ENCODE measurements around the gene ATG9A.

Gene ATG9A

DNA sequence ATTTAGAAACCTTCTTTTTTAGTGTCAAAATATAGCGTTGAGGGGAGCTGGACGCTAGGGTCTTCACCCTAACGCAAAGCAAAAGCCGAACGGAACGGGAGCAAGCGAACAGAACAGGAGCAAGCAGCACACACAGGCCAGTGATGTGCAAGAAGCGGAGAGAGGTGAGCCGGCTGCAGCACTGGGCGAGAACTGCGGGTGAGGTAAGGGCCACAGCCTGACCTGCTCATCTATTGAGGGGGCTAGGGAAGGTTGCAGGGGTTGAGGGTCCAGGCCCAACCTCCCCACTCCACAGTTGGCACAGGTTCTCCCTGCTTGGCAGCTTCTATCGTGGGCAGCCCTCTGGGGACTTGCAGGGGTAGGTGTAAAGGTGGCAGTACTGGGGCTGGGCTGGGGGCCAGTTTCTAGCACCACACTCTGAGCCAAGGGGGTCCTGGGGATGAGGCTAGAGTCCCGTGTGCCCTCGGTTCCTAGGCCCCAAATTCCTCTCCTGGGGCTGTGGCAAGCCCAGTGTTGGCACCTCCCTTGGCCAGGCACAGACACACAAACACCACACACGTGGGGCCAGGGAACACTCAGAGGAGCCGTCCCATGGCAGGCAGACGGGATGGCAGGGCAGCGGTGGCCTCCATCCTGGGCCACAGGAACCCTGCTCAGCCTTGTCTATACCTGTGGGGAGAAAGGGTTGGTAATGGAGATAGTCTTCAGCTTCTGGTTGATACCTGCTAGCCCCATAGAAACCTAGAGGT, 9.5 kb downstream of the ATG9A start:
- DNase-seq = no peak

DNA sequence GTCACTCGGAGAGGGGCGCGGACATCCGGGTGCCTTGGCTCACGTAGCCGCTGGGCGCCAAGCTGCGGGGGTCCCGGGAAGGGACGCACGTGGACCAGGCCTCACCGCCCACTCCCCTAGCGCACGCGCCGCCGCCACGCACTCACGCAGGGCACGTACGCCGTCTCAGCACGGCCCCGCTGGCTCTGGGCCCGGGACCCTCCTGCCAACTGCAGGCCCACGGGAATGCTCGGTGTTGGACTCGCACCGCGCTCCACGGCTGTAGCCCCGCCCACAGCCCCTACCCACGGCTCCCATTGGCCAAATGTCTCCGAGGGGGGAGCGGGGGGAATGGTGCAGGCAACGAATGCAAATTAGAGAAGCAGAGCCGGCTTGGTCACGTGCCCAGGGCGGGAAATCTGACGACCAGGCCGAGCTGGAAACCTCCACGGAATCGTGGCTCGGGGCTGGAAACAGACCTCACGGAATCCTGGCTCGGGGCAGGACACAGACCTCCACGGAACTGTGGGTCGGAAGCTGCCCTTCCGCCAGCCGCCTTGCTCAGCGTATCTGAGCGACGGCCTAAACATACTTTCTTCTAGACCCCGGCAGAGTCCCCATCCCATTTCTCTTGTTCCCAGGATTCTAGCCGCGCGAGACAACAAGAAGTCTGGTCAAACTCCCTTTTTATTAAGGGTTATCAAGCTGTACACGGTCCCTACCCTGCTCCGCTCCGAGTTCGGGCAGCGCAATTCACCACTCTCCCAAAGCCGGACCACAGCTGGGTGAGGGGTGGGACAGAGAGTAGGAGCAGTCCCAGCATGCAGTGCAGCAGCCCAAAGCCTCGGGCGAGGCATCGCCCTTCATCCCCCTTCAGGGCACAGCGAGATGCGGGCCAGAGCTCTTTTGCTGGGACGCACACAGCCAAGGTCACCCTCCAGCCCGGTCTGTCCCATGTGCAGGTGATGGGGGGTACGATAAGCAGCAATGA, 10.4 kb downstream of the ATG9A start, which contains the start of gene ABCB6:
TSS of gene ABCB6 (minus strand) at position 227 of the 970 bp plus-strand sequence. CDS start 285 bp downstream, outside the sequence.
- peak; percentile 59 to 84 (median 75) for DNase-seq

DNA sequence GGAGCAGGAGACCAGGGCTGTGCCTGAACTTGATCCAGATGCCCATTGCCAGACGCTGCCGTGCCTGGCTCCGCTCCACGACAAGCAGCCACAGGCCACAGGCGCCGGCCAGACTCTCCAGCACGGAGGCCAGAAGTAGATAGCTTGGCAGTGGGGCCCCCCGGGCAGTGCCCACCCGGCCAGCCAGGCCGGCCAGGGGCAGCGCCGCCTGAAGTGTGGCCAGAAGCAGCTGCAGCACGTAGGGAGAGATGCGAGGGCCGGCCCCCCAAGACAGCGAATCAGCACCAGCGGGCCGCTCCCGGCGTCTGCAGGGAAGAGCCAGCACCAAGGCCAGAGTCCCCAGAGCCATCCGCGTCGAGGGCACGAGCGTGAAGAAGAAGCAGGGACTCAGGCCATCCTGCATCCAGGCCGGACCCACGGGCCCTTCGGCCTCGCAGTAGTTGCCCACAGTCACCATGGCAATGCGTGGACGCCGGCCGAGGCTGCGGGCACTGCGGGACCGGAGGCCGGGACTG, 11.2 kb downstream of the ATG9A start:
- DNase-seq = peak; percentile 46 to 76 (median 64)

DNA sequence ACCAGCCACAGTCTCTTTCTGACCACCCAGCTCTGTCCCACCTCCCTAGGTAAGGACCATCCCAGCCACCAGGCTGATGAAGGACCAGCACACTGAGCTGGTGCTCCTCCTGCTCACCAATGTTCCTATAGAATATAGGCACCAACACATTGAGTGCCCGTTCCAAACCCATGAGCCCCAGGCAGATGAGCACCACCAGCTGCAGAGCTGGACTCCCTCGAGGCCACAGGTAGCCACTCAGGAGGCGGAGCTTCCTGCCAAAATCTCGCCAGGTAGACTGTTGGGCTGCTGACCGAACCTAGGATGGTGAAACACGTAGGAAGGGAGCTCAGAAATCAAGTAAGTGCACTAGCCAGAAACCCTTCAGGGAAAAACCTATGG, 12.9 kb downstream of the ATG9A start:
- DNase-seq = no peak

DNA sequence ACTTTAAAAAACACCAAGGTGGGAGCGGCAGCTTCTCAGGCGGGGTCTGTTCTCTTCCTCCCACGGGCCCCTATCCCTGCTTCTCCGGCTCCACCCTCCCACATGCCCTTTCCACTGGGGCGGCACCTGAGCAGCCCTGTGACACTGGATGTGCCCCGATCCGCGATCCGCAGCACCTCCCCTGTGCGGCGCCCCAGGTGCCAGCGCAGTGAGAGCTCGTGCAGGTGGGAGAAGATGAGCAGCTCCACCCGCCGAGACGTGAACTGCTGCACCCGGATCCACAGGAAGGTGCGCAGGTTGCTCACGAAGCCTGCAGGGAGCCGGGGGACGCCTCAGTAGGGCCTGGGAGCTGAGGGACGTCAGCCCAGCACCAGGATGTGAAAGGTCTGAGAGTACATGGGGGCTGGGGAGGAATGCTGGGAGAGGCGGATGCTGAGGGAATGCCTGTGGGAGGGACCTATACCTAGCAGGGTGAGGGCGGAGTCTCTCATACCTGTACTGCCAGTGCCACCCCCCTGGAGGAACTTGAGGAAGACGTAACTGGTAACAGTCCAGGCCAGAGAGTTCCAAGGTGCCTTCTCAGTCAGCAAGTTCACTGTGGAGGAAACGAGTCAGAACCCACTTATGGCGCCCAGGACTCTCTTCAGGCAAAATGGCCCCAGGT, 13.4 kb downstream of the ATG9A start:
- no peak for DNase-seq

DNA sequence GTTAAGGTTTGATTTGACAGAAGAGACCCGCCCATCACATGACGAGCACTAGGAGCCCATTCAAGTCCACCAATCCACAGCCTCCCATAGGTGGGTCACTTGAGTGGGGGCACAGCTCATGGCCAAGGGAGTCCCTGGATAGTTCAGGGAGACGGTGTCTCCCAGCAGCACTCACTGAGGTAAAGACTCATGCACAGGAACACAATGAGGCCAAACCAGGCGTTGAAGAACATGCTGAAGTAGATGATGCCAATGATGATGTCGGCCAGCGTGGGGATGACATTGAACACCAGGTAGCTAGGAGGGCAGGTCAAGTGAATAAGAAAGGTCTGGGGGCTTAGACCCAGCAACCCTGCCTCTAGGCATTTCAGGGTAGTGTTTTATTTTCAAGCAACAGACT, 14.7 kb downstream of the ATG9A start:
- no peak for DNase-seq

DNA sequence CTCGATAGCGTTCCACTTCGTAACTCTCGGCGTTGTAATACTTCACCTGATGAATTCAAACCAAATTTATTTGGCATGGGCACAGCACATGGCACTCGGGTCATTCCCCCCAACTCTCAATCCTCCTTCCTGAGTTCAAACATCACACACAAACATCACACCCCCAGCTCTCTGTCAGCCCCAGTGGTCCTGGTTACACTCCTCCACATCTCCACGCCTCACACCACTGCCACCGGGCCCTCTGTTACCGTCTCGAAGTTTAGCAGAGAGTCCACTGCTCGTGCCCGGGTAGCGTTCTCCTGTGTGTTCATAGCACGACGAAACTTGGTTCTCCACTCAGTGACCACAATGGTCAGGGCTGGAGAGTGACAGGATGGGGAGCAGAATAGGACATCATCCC, 15.3 kb downstream of the ATG9A start:
- no peak for DNase-seq

DNA sequence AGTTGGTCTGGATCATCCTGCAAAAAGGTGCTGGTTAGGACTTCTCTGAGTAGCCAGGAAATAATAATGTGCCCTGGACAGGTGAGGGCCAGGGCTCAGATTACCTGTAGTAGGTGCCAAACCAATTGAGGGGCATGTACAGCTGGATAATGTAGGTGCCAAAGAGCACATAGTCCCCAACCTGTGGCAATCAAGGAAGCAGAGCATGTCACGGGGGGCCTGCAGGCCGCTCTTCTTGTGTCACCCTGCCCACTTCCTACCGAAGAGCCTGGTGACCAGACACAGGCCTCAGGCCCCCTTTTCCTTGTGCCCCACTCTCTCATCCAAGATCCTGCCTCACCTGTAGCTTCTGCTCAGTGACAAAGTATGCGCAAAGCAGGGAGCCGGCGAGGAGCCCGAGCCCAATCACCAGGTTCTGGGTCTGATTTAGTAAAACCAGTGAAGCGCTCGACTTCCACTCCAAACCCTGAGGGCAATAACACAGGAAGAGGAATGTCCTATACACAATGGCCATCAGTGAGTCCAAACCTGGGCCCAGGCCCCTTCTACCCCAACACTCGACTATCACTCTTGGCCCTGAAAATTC, 15.9 kb downstream of the ATG9A start:
- no peak for DNase-seq

DNA sequence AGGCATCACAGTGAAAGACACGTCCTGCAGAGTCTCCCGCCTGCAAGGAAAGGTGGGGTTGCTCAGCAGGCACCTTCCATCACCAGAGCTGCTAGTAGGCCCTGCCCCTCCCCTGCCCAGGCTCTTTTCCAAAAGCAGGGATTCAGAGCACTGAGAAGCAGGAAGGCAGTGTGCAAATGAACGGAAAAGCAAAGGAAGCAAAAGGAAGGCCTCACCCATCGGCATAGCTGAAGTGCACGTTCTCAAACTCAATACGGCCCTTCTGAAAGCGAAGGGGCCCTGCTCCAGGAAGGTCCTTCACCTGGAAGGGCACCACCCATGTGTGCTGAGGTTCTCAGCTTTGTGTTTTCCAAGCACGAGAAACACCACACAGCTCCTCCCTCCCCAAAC, 16.4 kb downstream of the ATG9A start:
- DNase-seq = no peak

DNA sequence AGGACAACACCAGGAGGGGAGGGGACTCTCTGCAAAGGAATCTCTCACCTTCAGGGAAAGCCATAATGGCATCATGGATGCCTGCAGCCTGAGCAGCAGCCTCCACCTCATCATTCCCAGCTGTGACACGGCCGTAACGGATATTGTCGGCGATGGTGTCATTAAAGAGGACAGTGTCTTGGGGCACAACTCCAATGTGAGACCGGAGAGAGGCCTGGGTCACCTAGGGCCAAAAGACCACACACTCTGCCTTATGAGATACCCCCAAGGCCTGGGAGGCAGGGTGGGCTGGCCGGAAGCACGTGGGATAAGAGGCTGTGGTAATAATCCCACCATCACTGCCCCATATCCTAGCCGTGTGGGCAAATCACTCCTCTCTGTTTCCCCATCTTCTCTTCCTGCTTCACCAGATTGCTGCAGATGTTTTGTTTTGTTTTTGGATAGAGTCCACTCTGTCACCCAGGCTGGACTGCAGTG, 18.5 kb downstream of the ATG9A start:
- no peak for DNase-seq

DNA sequence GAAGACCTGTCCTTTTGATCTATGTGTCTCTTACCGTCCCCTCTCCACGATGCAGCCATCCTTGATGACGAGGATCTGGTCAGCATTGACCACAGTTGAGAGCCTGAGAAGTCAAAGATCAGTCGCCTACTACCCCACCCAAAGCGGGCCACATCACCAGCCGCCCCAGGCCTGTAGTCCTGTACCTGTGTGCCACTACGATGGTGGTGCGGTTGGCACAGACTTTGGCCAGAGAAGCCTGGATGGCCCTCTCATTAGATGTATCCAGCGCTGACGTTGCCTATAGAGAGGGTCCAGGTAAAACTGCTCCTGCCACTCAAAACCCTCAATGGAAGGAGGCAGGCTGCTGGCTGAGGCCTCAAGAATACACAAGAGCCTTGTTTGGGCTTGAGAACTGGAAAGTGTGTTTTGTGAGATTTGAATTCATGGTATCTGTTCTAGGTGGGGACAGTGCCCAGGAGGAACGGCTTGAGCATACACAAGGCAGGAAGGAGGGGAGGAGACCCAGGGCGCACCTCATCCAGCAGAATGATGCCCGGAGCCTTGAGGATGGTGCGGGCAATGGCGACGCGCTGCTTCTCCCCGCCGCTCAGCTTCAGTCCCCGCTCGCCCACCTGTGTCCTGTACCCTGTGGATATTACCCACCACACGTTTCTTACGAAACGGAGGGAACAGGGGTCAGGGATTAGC, 19.1 kb downstream of the ATG9A start:
- DNase-seq = no peak

DNA sequence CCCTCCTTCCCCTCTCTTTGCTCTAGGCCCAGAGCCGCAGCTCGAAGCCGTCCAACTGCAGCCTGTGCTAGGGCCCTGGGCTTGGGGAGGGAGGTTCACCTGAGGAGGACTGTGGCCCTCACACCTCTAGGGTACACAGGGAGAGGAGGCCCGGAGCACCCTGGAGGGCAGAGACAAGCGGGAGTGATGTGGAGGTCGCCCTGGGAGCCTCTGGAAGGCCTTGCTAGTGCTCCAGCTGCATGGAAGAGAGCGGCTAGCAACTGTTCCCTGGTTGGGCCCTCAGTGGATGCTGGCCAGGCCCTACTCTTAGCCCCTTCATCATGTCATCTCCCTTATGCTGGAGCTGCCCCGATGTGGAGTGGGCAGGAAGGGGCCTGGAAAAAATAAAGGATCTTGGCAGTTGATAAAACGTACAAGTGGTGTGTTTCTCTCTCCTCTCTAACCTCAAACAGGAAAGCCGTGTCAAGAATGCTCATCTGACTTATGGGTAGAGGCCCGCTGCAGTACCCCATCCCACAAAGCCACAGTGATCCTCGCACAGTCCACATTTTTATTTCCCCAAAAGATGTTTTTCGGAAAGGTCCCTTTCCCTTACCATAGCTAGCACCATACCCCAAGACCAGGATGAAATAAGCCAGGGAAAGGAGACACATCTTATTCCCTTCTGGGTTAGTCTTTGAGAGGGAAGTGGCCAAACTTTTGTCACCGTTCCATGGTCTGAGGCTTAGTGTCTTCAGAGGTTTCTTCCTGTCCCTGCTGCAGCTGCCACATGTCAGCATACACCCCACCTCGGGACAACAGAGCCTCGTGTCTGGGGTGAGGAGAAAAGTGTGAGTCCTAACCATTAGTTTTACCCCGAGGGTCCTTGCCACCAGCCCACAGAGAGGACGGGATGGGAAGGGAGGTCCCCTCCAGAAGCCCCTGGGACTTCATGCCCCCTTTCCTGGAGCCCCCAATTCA, 19.9 kb downstream of the ATG9A start:
- DNase-seq = no peak

DNA sequence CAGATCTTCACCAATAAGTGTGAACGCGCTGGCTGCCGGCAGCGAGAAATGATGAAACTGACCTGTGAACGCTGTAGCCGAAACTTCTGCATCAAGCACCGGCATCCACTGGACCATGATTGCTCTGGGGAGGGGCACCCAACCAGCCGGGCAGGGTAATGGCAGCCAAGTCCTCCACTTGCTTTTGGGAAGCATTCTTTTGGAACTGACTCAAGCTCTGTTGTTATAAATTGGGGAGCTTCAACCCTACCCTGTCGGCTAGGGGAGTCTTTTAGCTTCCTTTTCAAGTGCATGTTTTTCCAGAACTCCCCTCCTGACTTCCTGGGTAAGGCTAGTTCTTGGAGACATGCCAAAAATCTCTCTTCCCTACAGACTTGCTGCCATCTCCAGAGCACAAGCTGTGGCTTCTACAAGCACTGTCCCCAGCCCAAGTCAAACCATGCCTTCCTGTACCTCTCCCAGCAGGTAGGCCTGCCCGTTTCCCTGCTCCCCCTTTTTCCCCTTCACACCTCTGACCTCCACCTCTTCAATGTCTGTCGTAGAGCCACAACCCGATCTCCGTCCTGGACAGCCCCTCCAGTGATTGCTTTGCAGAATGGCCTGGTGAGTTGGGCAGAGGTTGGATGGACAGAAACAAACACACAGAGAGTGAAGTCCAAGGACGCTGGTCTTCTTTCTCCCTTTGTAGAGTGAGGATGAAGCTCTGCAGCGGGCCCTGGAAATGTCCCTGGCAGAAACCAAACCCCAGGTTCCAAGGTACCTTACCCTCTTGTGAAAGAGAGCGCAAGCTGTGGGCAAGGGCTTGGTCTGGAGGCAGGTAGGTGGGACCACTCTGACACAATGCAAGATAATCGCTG, 21.3 kb downstream of the ATG9A start:
- peak; percentile 10 to 55 (median 36) for DNase-seq

DNA sequence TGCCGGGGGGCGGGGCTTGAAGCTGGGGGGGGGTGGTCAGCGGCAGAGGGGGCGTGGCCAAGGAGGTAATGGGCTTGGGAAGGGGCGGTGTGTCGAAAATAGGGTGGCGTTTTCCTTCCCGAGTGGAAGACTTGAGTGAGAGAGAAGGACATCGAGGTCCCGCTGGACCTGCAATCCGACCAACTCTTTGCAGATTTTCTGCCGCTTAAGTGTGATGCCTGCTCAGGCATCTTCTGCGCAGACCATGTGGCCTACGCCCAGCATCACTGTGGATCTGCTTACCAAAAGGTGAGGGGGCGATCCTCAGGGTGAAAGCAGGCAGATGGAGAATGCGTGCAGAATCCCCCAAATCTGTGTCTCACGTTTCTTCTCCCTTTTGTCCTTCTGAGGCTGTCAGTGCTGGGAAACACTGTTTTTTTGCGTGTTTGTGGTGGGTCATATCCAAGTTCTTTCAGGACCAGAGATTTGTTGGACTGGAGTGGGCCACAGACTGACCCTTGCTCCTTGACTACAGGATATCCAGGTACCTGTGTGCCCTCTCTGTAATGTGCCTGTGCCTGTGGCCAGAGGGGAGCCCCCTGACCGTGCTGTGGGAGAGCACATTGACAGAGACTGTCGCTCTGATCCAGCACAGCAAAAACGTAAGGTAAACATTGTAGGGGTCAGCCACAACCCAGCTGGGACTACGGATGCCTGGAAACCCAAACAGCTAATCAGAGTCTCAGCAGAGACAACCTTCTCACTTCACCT, 22.1 kb downstream of the ATG9A start:
- DNase-seq = no peak

DNA sequence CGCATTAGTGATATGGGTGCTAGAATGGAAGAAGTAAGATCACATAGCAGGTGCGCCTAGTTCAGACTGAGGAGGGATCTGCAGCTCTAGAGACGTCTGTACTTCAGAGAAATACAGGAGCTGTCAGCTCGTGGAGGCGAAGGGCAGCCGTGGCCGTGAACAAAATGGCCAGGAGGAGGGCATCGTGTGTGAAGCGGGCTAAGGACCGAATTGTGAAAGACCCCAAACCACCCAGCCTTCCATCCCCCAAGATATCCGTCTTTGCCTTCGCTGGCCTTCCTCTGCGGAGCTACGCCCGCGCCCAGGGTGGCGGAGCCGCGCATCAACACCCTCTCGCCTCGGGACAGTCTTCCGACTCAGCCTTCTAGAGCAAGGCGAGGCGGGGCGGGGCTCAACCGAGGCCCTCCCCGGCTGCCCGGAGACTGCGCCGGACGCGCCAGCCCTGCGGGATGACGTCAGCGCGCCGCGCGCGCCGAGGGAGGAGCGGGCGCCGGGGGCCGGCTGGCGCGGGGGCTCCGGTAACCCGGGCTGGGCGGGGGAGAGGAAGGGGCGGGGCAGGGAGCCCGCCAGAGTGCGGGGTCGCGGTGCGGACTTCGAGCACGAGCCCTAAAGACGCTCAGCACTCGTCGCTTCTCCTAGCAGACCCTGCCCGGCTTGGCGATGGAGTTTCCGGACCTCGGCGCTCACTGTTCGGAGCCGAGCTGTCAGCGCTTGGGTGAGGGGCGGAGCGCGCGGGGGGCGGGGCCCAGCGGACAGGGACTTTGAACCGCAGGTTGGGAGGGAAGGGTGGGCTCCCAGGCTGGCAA, 22.9 kb downstream of the ATG9A start, which contains the start of gene ZFAND2B:
TSS of gene ZFAND2B (plus strand) at position 455 of the 806 bp plus-strand sequence. CDS start at position 661, 206 bp downstream.
- DNase-seq = peak; percentile 97 to 99 (median 98)

DNA sequence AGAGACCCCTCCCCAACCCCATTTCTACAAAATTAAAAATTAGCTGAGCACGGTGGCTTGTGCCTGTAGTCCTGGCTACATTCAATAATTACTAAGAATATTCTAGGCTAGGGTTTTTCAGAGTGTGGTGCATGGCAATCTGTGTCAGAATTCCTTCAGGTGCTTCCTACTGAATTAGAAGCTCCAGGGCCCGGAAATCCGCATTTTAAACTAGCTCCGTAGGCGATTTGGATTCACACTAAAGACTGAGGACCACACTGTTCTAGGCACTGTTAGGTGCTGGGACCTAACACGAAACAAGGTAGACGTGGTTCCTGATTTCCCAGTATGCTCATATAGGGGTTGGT, 23.5 kb downstream of the ATG9A start:
- DNase-seq = no peak

DNA sequence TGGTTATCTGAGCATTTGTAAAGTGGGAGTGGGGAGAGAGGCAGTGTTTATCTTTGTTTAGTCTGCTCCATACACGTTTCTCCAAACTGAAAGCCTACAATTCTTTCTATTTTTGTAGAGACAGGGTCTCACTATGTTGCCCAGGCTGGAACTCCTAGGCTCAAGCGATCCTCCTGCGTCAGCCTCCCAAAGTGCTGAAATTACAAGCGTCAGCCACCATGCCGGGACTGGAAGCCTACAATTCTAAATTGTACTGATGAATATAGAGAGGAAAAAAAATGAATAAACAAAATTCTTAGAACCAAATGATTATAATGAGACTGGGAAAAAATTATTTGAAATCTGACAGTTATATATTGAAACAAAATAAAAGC, 24.3 kb downstream of the ATG9A start:
- DNase-seq = no peak
